LNCAP (cell line): ENCODE measurements around the gene TPCN1.

Experiments
- TF ChIP-seq, protein P1 (sequence below): fragments of 450-650 bp; IDR thresholded peaks from 2 replicates; pipeline ENCODE4 v1.5.1; 2017; ENCODE audit warnings: mild to moderate bottlenecking

Gene TPCN1

GRCh38 chr12:113266106-113266895 lies 45.0 kb downstream of the TPCN1 start:
- TF ChIP-seq, protein P1, sequence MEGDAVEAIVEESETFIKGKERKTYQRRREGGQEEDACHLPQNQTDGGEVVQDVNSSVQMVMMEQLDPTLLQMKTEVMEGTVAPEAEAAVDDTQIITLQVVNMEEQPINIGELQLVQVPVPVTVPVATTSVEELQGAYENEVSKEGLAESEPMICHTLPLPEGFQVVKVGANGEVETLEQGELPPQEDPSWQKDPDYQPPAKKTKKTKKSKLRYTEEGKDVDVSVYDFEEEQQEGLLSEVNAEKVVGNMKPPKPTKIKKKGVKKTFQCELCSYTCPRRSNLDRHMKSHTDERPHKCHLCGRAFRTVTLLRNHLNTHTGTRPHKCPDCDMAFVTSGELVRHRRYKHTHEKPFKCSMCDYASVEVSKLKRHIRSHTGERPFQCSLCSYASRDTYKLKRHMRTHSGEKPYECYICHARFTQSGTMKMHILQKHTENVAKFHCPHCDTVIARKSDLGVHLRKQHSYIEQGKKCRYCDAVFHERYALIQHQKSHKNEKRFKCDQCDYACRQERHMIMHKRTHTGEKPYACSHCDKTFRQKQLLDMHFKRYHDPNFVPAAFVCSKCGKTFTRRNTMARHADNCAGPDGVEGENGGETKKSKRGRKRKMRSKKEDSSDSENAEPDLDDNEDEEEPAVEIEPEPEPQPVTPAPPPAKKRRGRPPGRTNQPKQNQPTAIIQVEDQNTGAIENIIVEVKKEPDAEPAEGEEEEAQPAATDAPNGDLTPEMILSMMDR, result no peak

DNA sequence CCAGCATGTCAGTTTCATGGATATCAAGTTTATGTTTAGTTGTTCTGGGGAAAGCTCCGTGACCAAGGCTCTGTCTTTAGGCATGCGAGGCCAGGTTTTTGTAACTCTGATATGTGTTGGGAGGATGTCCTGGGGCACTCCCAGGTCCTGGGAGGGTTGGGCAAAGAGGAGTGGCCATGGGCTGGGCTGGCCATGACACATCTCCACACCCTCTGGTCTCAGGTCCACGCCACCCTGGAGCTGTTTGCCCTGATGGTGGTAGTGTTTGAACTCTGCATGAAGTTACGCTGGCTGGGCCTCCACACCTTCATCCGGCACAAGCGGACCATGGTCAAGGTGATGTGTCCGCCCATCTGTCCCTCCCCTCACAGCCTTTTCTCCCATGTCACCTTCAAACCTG lies 46.4 kb downstream of the TPCN1 start:
- TF ChIP-seq, protein P1, result no peak

- TF ChIP-seq, protein P1, result no peak
These were observed 46.9 kb downstream of the TPCN1 start for GRCh38 chr12:113268136-113268535.

DNA sequence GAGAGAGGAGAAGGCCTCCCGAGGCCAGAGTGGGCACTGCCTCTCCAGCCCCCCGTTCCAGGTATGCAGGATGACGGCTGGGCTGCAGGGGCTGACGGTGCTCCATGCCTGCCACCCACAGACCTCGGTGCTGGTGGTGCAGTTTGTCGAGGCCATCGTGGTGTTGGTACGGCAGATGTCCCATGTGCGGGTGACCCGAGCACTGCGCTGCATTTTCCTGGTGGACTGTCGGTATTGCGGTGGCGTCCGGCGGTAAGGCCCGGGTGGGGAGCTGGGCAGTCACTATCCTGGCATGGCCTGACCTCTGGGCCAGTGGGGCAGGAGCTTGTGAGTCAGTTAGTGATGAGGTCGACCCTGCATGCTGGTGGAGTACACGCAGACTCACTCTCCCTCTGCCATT lies 47.4 kb downstream of the TPCN1 start:
- TF ChIP-seq, protein P1, result no peak

DNA sequence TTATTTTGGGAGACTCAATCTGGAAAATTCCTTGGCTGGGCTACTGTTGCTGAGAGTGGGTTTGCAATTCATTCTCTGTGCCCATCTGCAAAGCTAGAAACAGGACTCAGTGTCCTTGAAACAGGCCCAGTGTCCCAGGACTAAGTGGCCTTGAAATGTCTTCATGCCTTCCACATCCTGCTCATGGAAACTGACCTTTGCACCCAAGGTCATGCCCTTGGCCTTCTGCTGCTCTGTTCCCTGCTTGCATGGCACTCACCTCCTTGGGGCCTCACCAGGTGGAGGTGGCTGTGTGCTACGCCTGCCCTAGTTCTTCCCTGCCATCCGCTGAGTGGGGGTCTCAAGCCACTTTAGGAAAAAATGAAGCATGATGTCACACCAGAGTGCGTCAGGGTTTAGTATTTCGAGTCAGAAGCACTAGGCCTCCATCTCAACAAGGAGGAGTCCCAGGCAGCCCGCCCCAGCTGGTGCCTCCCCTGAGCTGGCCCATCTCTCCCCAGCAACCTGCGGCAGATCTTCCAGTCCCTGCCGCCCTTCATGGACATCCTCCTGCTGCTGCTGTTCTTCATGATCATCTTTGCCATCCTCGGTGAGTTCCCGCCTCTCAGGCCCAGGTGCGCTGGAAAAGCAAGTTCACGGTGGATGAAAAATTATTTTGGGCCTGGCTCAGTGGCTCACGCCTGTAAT lies 48.1 kb downstream of the TPCN1 start:
- TF ChIP-seq, protein P1, result no peak

DNA sequence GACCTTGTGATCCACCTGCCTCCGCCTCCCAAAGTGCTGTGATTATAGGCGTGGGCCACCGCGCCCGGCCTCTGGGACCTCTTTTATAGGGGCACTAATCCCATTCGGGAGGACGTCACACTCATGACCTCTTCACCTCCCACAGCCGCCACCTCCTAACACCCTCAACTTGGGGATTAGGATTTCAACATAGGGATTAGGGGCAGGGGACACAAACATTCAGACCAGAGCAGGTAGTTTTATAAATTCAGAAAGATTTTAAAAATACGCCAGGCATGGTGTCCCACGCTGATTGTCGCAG lies 49.4 kb downstream of the TPCN1 start:
- TF ChIP-seq, protein P1, result no peak

DNA sequence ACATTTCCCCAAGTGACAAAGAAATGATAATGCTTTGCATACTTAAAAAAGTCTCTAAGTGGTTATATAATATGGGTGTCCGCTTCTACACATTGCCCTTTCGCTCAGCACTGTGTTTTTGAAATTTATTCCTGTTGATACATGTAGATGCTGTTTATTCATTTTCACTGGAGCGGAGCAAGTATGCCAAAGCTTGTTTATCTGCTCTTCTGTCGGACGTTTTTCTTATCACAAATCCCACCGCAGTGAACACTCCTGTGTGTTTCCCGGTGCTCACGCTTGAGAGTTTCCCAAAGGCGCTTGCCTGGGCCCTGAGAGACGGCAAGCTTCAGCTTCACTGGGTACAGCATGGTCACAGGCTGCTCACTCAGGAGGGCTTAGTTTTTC lies 50.2 kb downstream of the TPCN1 start:
- TF ChIP-seq, protein P1, result no peak
